Gastrocnemius medialis (tissue), 4 donors: ENCODE measurements around the gene ATRIP. TPM values are rescaled to one million over a fixed set of nuclear protein-coding genes. Genes with fewer than 3 reads are reported as not detected.
A peak's percentile ranks its signal among the peaks of the same experiment; 100 is the strongest.

Experiments
- ATAC-seq, 2 donors: fragments of 150-250 bp; one replicate each; pipeline ENCODE4 v1.9.1; 2016
- DNase-seq, 2 donors: peaks; one replicate each; pipeline ENCODE4 v3.0.0-alpha.2; 2019
- H3K27ac ChIP-seq, 4 donors: fragments of 200-600 bp; sonication (generic); 1 replicate in 1 of 4; 2 replicates in 3 of 4; pipeline ENCODE4 v1.5.1; 2016 to 2018; ENCODE audit warnings: mild to moderate bottlenecking in 2 of 4, moderate library complexity in 1 of 4
- H3K27me3 ChIP-seq, 3 donors: fragments of 200-600 bp; sonication (generic) in 2 of 3; 1 replicate in 1 of 3; 2 replicates in 2 of 3; pipeline versions ENCODE4 v1.5.1 to v1.6.0; 2016 to 2019; ENCODE audit warnings: mild to moderate bottlenecking in 1 of 3, moderate library complexity in 1 of 3
- H3K36me3 ChIP-seq, 2 donors: fragments of 200-600 bp; sonication (generic) in 1 of 2; one replicate each; pipeline ENCODE4 v1.5.1; 2017 to 2018
- H3K4me1 ChIP-seq, 2 donors: fragments of 200-600 bp; sonication (generic) in 1 of 2; one replicate each; pipeline ENCODE4 v1.5.1; 2016 to 2017; ENCODE audit warnings: mild to moderate bottlenecking in 2 of 2
- H3K4me3 ChIP-seq, 4 donors: fragments of 200-600 bp; sonication (generic) in 3 of 4; 1 replicate in 1 of 4; 2 replicates in 3 of 4; pipeline ENCODE4 v1.5.1; 2016 to 2019; ENCODE audit warnings: mild to moderate bottlenecking in 2 of 4
- H3K9me3 ChIP-seq, 3 donors: fragments of 200-600 bp; sonication (generic) in 2 of 3; 1 replicate in 1 of 3; 2 replicates in 2 of 3; pipeline ENCODE4 v1.5.1; 2016 to 2019
- POLR2A ChIP-seq, 2 donors: fragments of 450-650 bp; IDR thresholded peaks; one replicate each; pipeline ENCODE4 v1.6.1; 2017; ENCODE audit warnings: antibody characterized with exemption in 2 of 2, mild to moderate bottlenecking in 2 of 2, moderate library complexity in 2 of 2
- in situ Hi-C, 4 donors: fragments of 200-750 bp; cut with MboI; loops; one replicate each; pipeline versions ENCODE4 v1.15.0 to v1.8.0; 2017; ENCODE audit warnings: low sequenced_read_pairs in 4 of 4
- intact Hi-C: fragments of 100-400 bp; cut with DNase I; formaldehyde crosslinking; loops from one replicate; pipeline ENCODE4 v1.15.1; 2023; ENCODE audit warnings: low total_unique reads
- total RNA-seq, 4 donors: library from RNA; depleted of rRNA; stranded (reverse); fragments of >200 nt; gene quantifications; one replicate each; pipeline versions ENCODE4 v1.1.0 to v1.2.3, GENCODE V29; 2016
- TF ChIP-seq, protein P1 (sequence below), 5 experiments: fragments of 450-650 bp in 3 of 5; fragments of 200-600 bp in 2 of 5; sonication (generic) in 2 of 5; IDR thresholded peaks in 4 of 5; conservative IDR thresholded peaks in 1 of 5; 1 replicate in 4 of 5; 2 replicates in 1 of 5; pipeline ENCODE4 v1.5.1; 2016 to 2019; ENCODE audit warnings: antibody characterized with exemption in 5 of 5, mild to moderate bottlenecking in 3 of 5, moderate library complexity in 3 of 5

ATRIP gene
- total RNA-seq, 4 donors from 2014 or later: 4.8 to 7.2 (median 7.0) TPM

DNA sequence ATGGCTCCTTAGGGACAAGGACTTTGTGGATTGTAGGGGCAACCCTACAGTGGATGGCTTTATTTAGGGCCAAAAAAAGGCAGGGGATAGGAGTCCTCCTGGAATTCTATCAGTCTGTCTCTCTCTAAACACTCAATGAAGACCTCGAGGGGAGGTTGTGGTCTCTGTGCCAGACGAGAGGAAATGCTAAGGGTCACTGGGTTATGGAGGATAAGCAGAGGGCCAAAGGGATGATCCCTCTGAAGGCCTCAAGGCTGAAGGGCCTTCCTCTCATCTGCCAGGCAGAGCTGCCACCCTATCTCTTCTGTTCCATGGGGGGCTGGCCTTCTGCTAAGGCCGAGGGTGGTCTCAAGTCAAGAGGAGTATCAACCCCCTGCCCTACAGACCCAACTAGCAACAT, 43.6 kb upstream of the ATRIP start:
- Histone ChIP-seq H3K9me3 (no peaks in the 10 kb centered on the region), H3K36me3 (no peaks in the 10 kb centered on the region), H3K27me3 (no peaks in the 10 kb centered on the region), H3K4me3 (no peak overlapping the region), H3K4me1 (peaks cover 0 to 5% of the 10 kb centered on the region in 2 donors), H3K27ac (peak overlapping the region; percentile 1 to 64 (median 44))
- in situ Hi-C loops: loop anchor here in 2 of 4 donors (5.0 kb wide), 1 partner anchor 34 kb away; no protein-coding TSS in a partner anchor
- TF ChIP-seq, protein P1, sequence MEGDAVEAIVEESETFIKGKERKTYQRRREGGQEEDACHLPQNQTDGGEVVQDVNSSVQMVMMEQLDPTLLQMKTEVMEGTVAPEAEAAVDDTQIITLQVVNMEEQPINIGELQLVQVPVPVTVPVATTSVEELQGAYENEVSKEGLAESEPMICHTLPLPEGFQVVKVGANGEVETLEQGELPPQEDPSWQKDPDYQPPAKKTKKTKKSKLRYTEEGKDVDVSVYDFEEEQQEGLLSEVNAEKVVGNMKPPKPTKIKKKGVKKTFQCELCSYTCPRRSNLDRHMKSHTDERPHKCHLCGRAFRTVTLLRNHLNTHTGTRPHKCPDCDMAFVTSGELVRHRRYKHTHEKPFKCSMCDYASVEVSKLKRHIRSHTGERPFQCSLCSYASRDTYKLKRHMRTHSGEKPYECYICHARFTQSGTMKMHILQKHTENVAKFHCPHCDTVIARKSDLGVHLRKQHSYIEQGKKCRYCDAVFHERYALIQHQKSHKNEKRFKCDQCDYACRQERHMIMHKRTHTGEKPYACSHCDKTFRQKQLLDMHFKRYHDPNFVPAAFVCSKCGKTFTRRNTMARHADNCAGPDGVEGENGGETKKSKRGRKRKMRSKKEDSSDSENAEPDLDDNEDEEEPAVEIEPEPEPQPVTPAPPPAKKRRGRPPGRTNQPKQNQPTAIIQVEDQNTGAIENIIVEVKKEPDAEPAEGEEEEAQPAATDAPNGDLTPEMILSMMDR (IDR thresholded peaks at IDR 0.05 in 4 of 5, conservative IDR thresholded peaks at IDR 0.05 in 1 of 5): no peak
- no peak for TF ChIP-seq POLR2A (IDR thresholded peaks at IDR 0.05)
- DNase-seq (no peak), ATAC-seq (no peak)
- intact Hi-C loops: loop anchor here (5.0 kb wide), 1 partner anchor 144 kb away; no protein-coding TSS in a partner anchor

- TF ChIP-seq POLR2A (IDR thresholded peaks at IDR 0.05): no peak
- TF ChIP-seq, protein P1 (IDR thresholded peaks at IDR 0.05 in 4 of 5, conservative IDR thresholded peaks at IDR 0.05 in 1 of 5): no peak
- DNase-seq: peak; percentile 1 to 6
- no peak for ATAC-seq
- no peak overlapping the region for H3K4me3 ChIP-seq
- in situ Hi-C loops: loop anchor here in 2 of 4 donors (5.0 kb wide), 1 partner anchor 34 kb away; no protein-coding TSS in a partner anchor
- no peak overlapping the region for H3K27ac ChIP-seq
- H3K36me3 ChIP-seq: no peaks in the 10 kb centered on the region
- peaks cover 0 to 5% of the 10 kb centered on the region in 2 donors for H3K4me1 ChIP-seq
- no peaks in the 10 kb centered on the region for H3K9me3 ChIP-seq
- no peaks in the 10 kb centered on the region for H3K27me3 ChIP-seq
- intact Hi-C loops: loop anchor here (5.0 kb wide), 1 partner anchor 144 kb away; no protein-coding TSS in a partner anchor
These were observed 42.8 kb upstream of the ATRIP start for GRCh38 chr3:48403533-48404439.

- ATAC-seq: no peak
- in situ Hi-C loops: loop anchor here in 2 of 4 donors (5.0 kb wide), 1 partner anchor 33 kb away; no protein-coding TSS in a partner anchor
- intact Hi-C loops: loop anchor here (5.0 kb wide), 1 partner anchor 143 kb away; no protein-coding TSS in a partner anchor
- H3K27me3 ChIP-seq: no peaks in the 10 kb centered on the region
- DNase-seq: peak in 1 of 2 donors; percentile 11
- no peak overlapping the region for H3K4me3 ChIP-seq
- H3K4me1 ChIP-seq: peaks cover 0 to 5% of the 10 kb centered on the region in 2 donors
- H3K9me3 ChIP-seq: no peaks in the 10 kb centered on the region
- no peak overlapping the region for H3K27ac ChIP-seq
- TF ChIP-seq POLR2A (IDR thresholded peaks at IDR 0.05): no peak
- TF ChIP-seq, protein P1 (IDR thresholded peaks at IDR 0.05 in 4 of 5, conservative IDR thresholded peaks at IDR 0.05 in 1 of 5): no peak
- H3K36me3 ChIP-seq: no peaks in the 10 kb centered on the region
These were observed 41.8 kb upstream of the ATRIP start for GRCh38 chr3:48404440-48405342.

DNA sequence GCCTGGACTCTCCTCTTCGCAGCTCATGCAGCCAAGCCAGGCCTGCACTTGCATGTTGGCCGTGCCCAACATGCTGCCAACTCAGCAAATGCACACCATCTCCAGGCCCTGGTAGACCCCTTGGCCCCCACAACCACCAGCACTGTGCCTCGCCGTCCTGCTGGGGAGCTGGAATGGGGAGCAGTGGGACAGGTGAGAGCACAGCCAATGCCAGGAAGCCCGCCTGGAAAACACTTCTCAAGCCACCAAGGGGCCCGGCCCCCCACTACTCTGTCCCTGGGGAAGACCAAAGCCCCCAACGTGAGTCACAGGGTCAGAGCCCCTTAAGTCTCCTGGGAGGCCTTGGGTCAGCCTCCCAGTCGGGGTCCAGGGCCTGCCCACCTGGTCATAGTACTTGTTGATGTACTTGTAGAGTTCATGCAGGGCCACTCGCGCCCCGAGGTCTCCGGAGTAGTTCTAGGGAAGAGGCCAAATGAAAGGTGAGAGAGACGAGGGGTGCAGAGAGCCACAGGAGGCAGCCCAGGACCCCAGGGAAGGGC, 41.1 kb upstream of the ATRIP start:
- in situ Hi-C loops: no loop called here
- Histone ChIP-seq H3K27ac (no peak overlapping the region), H3K4me3 (no peak overlapping the region), H3K36me3 (no peaks in the 10 kb centered on the region), H3K9me3 (no peaks in the 10 kb centered on the region), H3K4me1 (peaks cover 0 to 5% of the 10 kb centered on the region in 2 donors), H3K27me3 (no peaks in the 10 kb centered on the region)
- no peak for DNase-seq
- TF ChIP-seq, protein P1 (IDR thresholded peaks at IDR 0.05 in 4 of 5, conservative IDR thresholded peaks at IDR 0.05 in 1 of 5): no peak
- TF ChIP-seq POLR2A (IDR thresholded peaks at IDR 0.05): no peak
- no peak for ATAC-seq
- intact Hi-C loops: no loop called here
